Measurements from ENCODE around the gene SOS1. TPM values are rescaled to one million over a fixed set of nuclear protein-coding genes. Genes with fewer than 3 reads are reported as not detected.

SOS1 gene
- total and polyA plus RNA-seq, 4 donors, result 3.9 to 97.6 (median 14.6) TPM

DNA sequence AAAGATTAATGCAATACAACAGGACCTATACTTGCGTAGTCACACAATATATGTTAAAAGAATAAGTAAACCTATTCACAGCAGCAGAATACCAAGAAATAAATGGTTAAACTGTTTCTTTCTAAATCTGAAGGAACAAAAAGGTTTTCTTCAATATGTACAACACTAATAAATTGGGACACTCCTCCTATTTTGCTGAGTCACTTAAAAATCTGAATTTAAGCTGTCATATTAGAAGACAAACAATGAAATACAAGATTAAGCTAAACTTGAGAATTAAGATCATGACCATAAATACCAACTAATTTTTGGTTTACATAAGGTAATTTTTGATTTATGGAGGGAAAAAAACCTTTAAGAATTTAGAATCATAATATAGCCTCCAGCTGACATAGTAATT lies 138.4 kb downstream of the SOS1 start:
- Histone ChIP-seq H3K27me3 (ENCODE audit: control insufficient read depth in 3 of 3, insufficient read depth in 3 of 3, low read length in 2 of 3) (no peaks in the 10 kb centered on the region), H3K9me3 (ENCODE audit: control insufficient read depth in 4 of 4, insufficient read depth in 3 of 4, low read length in 3 of 4) (no peaks in the 10 kb centered on the region), H3K9ac (ENCODE audit: insufficient read depth in 1 of 2, low read length in 2 of 2) (no peak overlapping the region), H3K4me1 (ENCODE audit: control insufficient read depth in 5 of 5, insufficient read depth in 5 of 5, low read length in 5 of 5) (no peaks in the 10 kb centered on the region), H3K27ac (ENCODE audit: low read depth in 1 of 2, low read length in 1 of 2) (no peak overlapping the region), H3K36me3 (ENCODE audit: control insufficient read depth in 4 of 4, insufficient read depth in 4 of 4, low read length in 4 of 4) (peaks cover 6 to 14% (median 9%) of the 10 kb centered on the region in 4 donors), H3K4me3 (no peak overlapping the region)
- 98 to 100% methylated on average over 1 of the region's 1 CpG for WGBS, 2 donors
- TF ChIP-seq, protein P1, sequence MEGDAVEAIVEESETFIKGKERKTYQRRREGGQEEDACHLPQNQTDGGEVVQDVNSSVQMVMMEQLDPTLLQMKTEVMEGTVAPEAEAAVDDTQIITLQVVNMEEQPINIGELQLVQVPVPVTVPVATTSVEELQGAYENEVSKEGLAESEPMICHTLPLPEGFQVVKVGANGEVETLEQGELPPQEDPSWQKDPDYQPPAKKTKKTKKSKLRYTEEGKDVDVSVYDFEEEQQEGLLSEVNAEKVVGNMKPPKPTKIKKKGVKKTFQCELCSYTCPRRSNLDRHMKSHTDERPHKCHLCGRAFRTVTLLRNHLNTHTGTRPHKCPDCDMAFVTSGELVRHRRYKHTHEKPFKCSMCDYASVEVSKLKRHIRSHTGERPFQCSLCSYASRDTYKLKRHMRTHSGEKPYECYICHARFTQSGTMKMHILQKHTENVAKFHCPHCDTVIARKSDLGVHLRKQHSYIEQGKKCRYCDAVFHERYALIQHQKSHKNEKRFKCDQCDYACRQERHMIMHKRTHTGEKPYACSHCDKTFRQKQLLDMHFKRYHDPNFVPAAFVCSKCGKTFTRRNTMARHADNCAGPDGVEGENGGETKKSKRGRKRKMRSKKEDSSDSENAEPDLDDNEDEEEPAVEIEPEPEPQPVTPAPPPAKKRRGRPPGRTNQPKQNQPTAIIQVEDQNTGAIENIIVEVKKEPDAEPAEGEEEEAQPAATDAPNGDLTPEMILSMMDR (IDR thresholded peaks at IDR 0.05; ENCODE audit: control extremely low read depth, extremely low read depth), result no peak
- ATAC-seq (ENCODE audit: insufficient read depth, low FRiP score) (no peak), DNase-seq (no peak)

DNA sequence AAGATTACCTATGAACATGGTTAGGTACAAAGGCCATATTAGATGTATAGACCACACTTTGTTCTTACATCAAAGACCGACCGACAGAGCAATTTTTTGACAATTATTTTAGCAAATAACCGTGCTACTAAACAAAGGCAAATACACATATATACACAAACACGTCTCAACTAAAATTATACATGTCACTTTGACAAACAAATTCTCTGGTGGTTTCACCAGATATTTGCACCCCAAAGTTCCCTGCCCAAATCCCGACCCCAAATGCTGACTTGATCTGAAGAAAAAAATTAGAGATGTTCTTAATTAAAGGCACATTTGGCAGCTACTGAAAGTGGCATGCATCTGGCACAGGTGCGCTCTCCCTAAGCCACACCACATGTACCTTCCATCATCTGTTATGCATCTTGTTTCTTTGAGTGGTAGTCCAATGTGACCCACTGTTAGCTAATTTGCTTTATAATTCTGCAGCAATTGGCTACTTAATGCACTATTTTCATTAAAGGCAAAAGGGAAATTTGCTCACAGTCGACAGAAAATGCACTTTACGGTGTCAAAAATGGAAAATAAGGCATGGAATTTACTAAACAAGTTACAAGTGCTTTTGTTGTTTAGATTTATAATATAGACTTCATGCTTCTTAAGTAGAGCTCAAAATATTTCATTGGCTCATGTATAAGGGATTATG lies 139.0 kb downstream of the SOS1 start:
- Histone ChIP-seq H3K27me3 (ENCODE audit: control insufficient read depth in 3 of 3, insufficient read depth in 3 of 3, low read length in 2 of 3) (no peaks in the 10 kb centered on the region), H3K4me1 (ENCODE audit: control insufficient read depth in 5 of 5, insufficient read depth in 5 of 5, low read length in 5 of 5) (no peaks in the 10 kb centered on the region), H3K9ac (ENCODE audit: insufficient read depth in 1 of 2, low read length in 2 of 2) (no peak overlapping the region), H3K9me3 (ENCODE audit: control insufficient read depth in 4 of 4, insufficient read depth in 3 of 4, low read length in 3 of 4) (no peaks in the 10 kb centered on the region), H3K27ac (ENCODE audit: low read depth in 1 of 2, low read length in 1 of 2) (no peak overlapping the region), H3K4me3 (no peak overlapping the region), H3K36me3 (ENCODE audit: control insufficient read depth in 4 of 4, insufficient read depth in 4 of 4, low read length in 4 of 4) (peaks cover 6 to 14% (median 8%) of the 10 kb centered on the region in 4 donors)
- no peak for ATAC-seq (ENCODE audit: insufficient read depth, low FRiP score)
- WGBS, 2 donors, result 95 to 96% methylated on average over 8 of the region's 8 CpGs
- no peak for DNase-seq
- TF ChIP-seq, protein P1 (IDR thresholded peaks at IDR 0.05; ENCODE audit: control extremely low read depth, extremely low read depth), result no peak

DNA sequence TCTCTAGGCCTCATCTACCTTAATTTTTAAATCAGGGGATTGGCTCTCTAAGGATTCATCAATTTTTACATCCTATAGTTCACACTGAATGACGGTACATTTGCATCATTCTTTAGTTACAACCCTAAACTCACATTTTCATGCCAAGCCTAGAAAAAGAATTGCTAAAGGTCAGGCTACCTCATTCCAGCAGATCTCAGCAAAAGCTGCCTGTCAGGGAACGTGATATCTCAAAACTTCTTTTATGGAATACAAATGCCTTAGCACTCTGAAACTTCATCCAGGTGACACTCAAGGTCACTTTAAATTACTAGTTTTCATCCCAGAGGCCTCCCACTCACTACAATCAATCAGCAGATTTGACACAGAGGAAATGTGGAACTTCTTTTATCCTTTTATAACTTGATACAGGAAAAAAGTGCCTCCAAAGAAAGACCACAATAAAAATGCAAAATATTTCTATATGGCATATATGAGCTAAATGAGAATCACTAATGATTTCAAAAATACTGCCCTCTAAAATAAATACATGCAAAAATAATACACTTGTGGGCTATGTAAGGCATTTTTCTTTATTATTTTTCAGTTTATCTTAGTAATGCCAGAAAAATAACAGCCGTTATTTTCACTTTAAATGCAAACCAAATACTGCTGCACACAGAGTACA lies 139.7 kb downstream of the SOS1 start:
- Histone ChIP-seq H3K9me3 (ENCODE audit: control insufficient read depth in 4 of 4, insufficient read depth in 3 of 4, low read length in 3 of 4) (no peaks in the 10 kb centered on the region), H3K9ac (ENCODE audit: insufficient read depth in 1 of 2, low read length in 2 of 2) (no peak overlapping the region), H3K4me1 (ENCODE audit: control insufficient read depth in 5 of 5, insufficient read depth in 5 of 5, low read length in 5 of 5) (no peaks in the 10 kb centered on the region), H3K27me3 (ENCODE audit: control insufficient read depth in 3 of 3, insufficient read depth in 3 of 3, low read length in 2 of 3) (no peaks in the 10 kb centered on the region), H3K27ac (ENCODE audit: low read depth in 1 of 2, low read length in 1 of 2) (no peak overlapping the region), H3K4me3 (no peak overlapping the region), H3K36me3 (ENCODE audit: control insufficient read depth in 4 of 4, insufficient read depth in 4 of 4, low read length in 4 of 4) (peaks cover 6 to 14% (median 8%) of the 10 kb centered on the region in 4 donors)
- ATAC-seq (ENCODE audit: insufficient read depth, low FRiP score) (no peak), DNase-seq (no peak)
- WGBS, 2 donors, result 96 to 97% methylated on average over 3 of the region's 3 CpGs
- TF ChIP-seq, protein P1 (IDR thresholded peaks at IDR 0.05; ENCODE audit: control extremely low read depth, extremely low read depth), result no peak
